Activated T-cell treated with anti-CD3 and anti-CD28 coated beads, Interleukin-2, amount 50 U/mL, for 72 hours (primary cell): Measurements from ENCODE around the gene SPON1. TPM values are rescaled to one million over a fixed set of nuclear protein-coding genes. Genes with fewer than 3 reads are reported as not detected.

ENCODE experiments used
- ATAC-seq, 2 donors: fragments of 150-1000 bp; cut with Tn5 transposase; replicated peaks in 1 of 2; 2 replicates each; pipeline ENCODE4 v1.10.0; 2021; ENCODE audit warnings: moderate library complexity in 2 of 2, mild to moderate bottlenecking in 1 of 2
- DNase-seq, 2 donors: peaks; one replicate each; pipeline ENCODE4 v3.0.0; 2021 to 2022; ENCODE audit warnings: mixed read lengths in 1 of 2
- H3K27ac Mint-ChIP-seq: one replicate; pipeline ENCODE4 v1.8.0; 2022; ENCODE audit warnings: mild to moderate bottlenecking, moderate library complexity, mixed read lengths
- H3K27me3 Mint-ChIP-seq: one replicate; pipeline ENCODE4 v1.8.0; 2022; ENCODE audit warnings: low read depth, mixed read lengths
- H3K36me3 Mint-ChIP-seq, 2 donors: one replicate each; pipeline ENCODE4 v1.8.0; 2022; ENCODE audit warnings: mixed read lengths in 2 of 2, mild to moderate bottlenecking in 1 of 2; ENCODE audit not compliant: insufficient read depth in 2 of 2
- H3K4me1 Mint-ChIP-seq: one replicate; pipeline ENCODE4 v1.8.0; 2022; ENCODE audit warnings: low read depth, mixed read lengths
- H3K4me3 Mint-ChIP-seq, 2 donors: one replicate each; pipeline ENCODE4 v1.8.0; 2022; ENCODE audit warnings: mild to moderate bottlenecking in 2 of 2, mixed read lengths in 2 of 2, moderate library complexity in 2 of 2
- H3K9me3 Mint-ChIP-seq, 2 donors: one replicate each; pipeline ENCODE4 v1.8.0; 2022; ENCODE audit warnings: mixed read lengths in 2 of 2
- total RNA-seq, 2 donors: library from RNA; stranded (reverse); gene quantifications; one replicate each; pipeline ENCODE4 v1.2.3, GENCODE V29; 2022

The SPON1 gene
- total RNA-seq, 2 donors from 2014 or later, result 0.12 to 0.16 TPM

DNA sequence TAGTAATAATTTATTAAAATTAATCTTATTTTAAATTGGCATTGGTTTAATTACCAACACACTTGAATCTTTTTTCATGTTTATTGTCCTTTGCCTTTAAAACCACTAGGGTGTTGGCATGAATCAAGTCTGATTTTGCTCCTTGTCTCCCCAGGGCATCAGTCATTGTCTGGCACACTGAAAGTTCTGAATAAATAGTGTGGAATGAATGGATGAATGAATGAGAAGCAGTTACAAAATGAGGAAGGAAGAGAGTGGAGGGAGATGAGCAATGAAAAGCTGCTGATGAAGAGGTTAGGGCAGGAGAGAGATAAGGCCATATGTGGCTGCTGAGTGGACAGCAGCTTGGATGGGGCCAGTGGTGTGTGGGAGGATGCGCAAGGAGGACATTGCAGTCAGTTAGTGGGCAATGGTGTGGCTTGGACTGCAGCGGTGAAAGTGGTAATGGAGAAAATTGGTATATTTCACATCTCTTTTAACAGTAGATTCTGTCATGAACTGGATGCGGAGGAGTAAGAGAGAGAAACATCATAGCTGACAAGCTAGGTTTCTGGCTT is 132.0 kb downstream of the SPON1 start:
- no peaks in the 10 kb centered on the region for H3K27me3 Mint-ChIP-seq
- ATAC-seq (no peak), DNase-seq (no peak)
- peaks cover 5% of the 10 kb centered on the region for H3K4me1 Mint-ChIP-seq
- H3K27ac Mint-ChIP-seq, result no peak overlapping the region
- no peak overlapping the region for H3K4me3 Mint-ChIP-seq
- no peaks in the 10 kb centered on the region for H3K9me3 Mint-ChIP-seq
- no peaks in the 10 kb centered on the region for H3K36me3 Mint-ChIP-seq

DNA sequence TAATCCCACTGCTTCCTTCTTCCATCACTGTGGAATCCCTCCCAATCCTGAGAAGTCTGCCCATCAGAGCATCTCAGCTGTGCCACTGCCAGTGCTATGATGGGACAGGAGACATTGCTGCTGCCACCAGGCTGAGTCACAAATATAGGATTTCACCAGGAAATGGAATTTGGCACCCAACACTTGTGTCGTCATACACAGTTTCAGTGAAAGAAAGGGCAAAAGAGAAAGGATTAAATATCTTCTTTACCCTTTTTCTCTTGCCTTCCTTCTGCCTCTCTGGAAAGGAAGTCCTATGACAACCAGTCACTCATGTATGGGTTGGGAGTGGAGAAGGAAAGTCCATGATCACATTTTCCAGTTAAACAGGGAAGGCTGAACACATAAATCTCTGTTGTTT is 133.4 kb downstream of the SPON1 start:
- H3K27me3 Mint-ChIP-seq, result no peaks in the 10 kb centered on the region
- H3K4me1 Mint-ChIP-seq, result peaks cover under 1% of the 10 kb centered on the region
- H3K27ac Mint-ChIP-seq, result no peak overlapping the region
- ATAC-seq (no peak), DNase-seq (no peak)
- H3K4me3 Mint-ChIP-seq, result no peak overlapping the region
- H3K36me3 Mint-ChIP-seq, result no peaks in the 10 kb centered on the region
- H3K9me3 Mint-ChIP-seq, result no peaks in the 10 kb centered on the region

- no peak overlapping the region for H3K4me3 Mint-ChIP-seq
- H3K36me3 Mint-ChIP-seq, result no peaks in the 10 kb centered on the region
- DNase-seq (no peak), ATAC-seq (no peak)
- no peaks in the 10 kb centered on the region for H3K9me3 Mint-ChIP-seq
- H3K4me1 Mint-ChIP-seq, result peaks cover 8% of the 10 kb centered on the region
- no peak overlapping the region for H3K27ac Mint-ChIP-seq
- no peaks in the 10 kb centered on the region for H3K27me3 Mint-ChIP-seq
Observed at GRCh38 chr11:14096606-14097005, 134.1 kb downstream of the SPON1 start.

- Mint-ChIP-seq H3K27me3 (no peaks in the 10 kb centered on the region), H3K27ac (peak overlapping the region; percentile 56), H3K4me3 (peak overlapping the region in 1 of 2 donors; percentile 23), H3K36me3 (no peaks in the 10 kb centered on the region), H3K9me3 (peaks cover 0 to 1% of the 10 kb centered on the region in 2 donors), H3K4me1 (peaks cover 24% of the 10 kb centered on the region)
- peak; percentile 44 to 57 for ATAC-seq
- no peak for DNase-seq
Observed at GRCh38 chr11:14101388-14101787, 138.9 kb downstream of the SPON1 start.

- Mint-ChIP-seq H3K4me3 (no peak overlapping the region), H3K36me3 (no peaks in the 10 kb centered on the region), H3K4me1 (peaks cover 24% of the 10 kb centered on the region), H3K27ac (no peak overlapping the region), H3K27me3 (no peaks in the 10 kb centered on the region), H3K9me3 (peaks cover 0 to 1% of the 10 kb centered on the region in 2 donors)
- no peak for ATAC-seq
- no peak for DNase-seq
Observed at GRCh38 chr11:14102766-14103165, 140.2 kb downstream of the SPON1 start.

DNA sequence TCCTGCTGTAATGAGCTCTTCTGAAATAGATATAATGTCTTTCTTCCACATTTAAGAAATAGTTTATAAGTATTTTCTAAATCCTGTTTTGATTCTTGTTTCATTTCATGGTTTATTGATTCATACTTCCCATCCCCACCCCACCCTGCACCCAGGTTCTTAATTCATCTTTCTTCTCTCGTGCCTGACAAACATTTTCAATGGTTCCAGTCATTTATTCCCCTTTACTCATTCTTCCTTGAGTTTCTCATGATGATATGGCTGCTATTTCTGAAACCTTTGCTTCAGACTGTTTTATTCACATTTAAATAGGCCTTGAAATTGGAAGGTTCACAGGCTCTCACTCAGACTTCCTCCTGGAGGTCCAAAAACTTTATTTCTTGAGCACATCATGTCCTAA is 142.9 kb downstream of the SPON1 start:
- no peaks in the 10 kb centered on the region for H3K27me3 Mint-ChIP-seq
- no peaks in the 10 kb centered on the region for H3K36me3 Mint-ChIP-seq
- H3K4me3 Mint-ChIP-seq, result no peak overlapping the region
- H3K9me3 Mint-ChIP-seq, result peaks cover 0 to 1% of the 10 kb centered on the region in 2 donors
- DNase-seq (no peak), ATAC-seq (no peak)
- H3K4me1 Mint-ChIP-seq, result peaks cover 24% of the 10 kb centered on the region
- no peak overlapping the region for H3K27ac Mint-ChIP-seq

DNA sequence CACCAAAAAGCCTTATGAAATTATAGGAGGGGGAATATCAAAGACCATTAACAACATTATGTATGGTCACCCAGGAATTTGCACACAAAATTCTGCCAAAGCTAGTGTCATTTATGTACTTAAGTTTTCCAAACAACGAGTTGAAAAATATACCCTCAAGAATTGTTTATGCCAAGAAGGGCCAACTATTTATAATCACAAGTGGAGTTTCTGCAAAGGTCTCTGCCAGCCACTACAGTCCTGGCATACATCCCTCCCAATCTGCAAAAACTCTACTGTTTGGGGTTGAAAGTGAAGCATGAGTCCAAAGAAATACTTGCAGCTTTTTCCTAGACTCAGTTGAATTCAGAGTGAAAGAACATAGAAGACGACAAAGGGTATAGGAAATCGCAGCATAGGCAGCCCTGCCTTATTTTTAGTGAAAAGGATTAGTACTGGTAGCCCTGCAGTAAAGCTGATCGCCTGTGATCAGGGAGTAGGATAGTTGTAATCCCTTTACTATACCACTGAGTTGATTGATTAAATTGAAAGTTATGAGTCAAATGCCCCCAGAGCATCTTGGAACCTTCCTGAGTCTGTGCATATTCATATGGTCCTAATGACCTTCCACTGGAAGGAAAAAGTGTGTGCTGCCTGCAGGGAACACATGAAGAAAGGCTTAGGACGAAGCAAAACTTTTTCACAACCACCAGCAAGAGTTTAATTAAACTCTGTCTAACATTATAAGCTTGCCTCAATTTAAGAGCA is 144.0 kb downstream of the SPON1 start:
- no peak overlapping the region for H3K4me3 Mint-ChIP-seq
- no peak for DNase-seq
- H3K4me1 Mint-ChIP-seq, result peaks cover 17% of the 10 kb centered on the region
- ATAC-seq, result no peak
- no peaks in the 10 kb centered on the region for H3K27me3 Mint-ChIP-seq
- H3K36me3 Mint-ChIP-seq, result no peaks in the 10 kb centered on the region
- H3K9me3 Mint-ChIP-seq, result peaks cover 0 to 1% of the 10 kb centered on the region in 2 donors
- no peak overlapping the region for H3K27ac Mint-ChIP-seq

- peaks cover 0 to 1% of the 10 kb centered on the region in 2 donors for H3K9me3 Mint-ChIP-seq
Observed at GRCh38 chr11:14107050-14107430, 144.5 kb downstream of the SPON1 start.

DNA sequence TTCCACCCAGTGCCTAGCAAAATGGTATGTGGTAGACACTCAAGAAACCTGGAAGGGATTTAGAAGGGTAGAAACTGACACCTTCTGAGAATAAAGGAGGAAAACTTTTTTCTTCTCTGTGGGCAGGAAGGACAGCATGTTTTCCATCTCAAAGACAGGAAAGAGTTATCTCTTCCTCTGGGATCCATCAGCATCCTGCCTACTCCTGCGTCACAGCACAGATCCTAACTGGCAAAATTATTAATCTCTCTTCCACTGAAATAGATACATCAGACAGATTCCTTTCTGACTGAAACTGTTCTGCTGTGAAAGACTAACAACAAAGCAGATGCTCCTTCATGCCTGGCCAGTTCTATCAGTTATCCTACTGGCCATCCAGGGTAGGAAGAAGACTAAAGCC is 147.2 kb downstream of the SPON1 start:
- H3K27ac Mint-ChIP-seq, result no peak overlapping the region
- DNase-seq, result no peak
- peaks cover 0 to 1% of the 10 kb centered on the region in 2 donors for H3K9me3 Mint-ChIP-seq
- no peak for ATAC-seq
- no peaks in the 10 kb centered on the region for H3K36me3 Mint-ChIP-seq
- no peaks in the 10 kb centered on the region for H3K27me3 Mint-ChIP-seq
- H3K4me3 Mint-ChIP-seq, result no peak overlapping the region
- peaks cover 16% of the 10 kb centered on the region for H3K4me1 Mint-ChIP-seq

More at GRCh38 chr11:14107050-14107430, 144.5 kb downstream of the SPON1 start:
- ATAC-seq (no peak), DNase-seq (no peak)
- Mint-ChIP-seq H3K36me3 (no peaks in the 10 kb centered on the region), H3K27ac (no peak overlapping the region), H3K27me3 (no peaks in the 10 kb centered on the region), H3K4me3 (no peak overlapping the region), H3K4me1 (peaks cover 11% of the 10 kb centered on the region)

GRCh38 chr11:14110629-14111028 is 148.1 kb downstream of the SPON1 start:
- DNase-seq (no peak), ATAC-seq (no peak)
- Mint-ChIP-seq H3K36me3 (no peaks in the 10 kb centered on the region), H3K4me1 (peaks cover 12% of the 10 kb centered on the region), H3K27me3 (no peaks in the 10 kb centered on the region), H3K27ac (no peak overlapping the region), H3K4me3 (no peak overlapping the region), H3K9me3 (no peaks in the 10 kb centered on the region)

DNA sequence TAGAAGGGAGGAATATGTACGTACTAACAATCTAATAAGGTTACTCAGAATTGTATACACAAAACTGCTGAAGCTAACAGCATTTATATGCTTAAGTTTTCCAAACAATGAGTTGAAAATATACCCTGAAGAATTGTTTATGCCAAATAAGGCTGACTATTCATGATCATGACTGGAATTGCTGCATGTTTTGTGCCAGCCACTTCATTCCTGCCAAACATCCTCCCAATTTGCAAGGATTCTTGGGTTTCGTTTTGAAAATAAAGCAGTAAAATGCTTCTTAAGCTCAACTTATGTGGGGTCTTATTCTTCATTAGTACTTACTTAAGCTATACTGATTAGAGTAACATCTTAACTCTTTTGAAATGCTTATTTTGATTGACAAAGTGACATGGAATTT is 149.0 kb downstream of the SPON1 start:
- H3K27ac Mint-ChIP-seq, result no peak overlapping the region
- H3K4me1 Mint-ChIP-seq, result peaks cover 9% of the 10 kb centered on the region
- ATAC-seq (no peak), DNase-seq (no peak)
- H3K9me3 Mint-ChIP-seq, result no peaks in the 10 kb centered on the region
- H3K36me3 Mint-ChIP-seq, result no peaks in the 10 kb centered on the region
- no peak overlapping the region for H3K4me3 Mint-ChIP-seq
- H3K27me3 Mint-ChIP-seq, result no peaks in the 10 kb centered on the region

- no peaks in the 10 kb centered on the region for H3K27me3 Mint-ChIP-seq
- no peak overlapping the region for H3K4me3 Mint-ChIP-seq
- H3K36me3 Mint-ChIP-seq, result no peaks in the 10 kb centered on the region
- H3K4me1 Mint-ChIP-seq, result peaks cover 9% of the 10 kb centered on the region
- no peak overlapping the region for H3K27ac Mint-ChIP-seq
- ATAC-seq (no peak), DNase-seq (no peak)
- no peaks in the 10 kb centered on the region for H3K9me3 Mint-ChIP-seq
Observed at GRCh38 chr11:14112721-14113120, 150.2 kb downstream of the SPON1 start.

DNA sequence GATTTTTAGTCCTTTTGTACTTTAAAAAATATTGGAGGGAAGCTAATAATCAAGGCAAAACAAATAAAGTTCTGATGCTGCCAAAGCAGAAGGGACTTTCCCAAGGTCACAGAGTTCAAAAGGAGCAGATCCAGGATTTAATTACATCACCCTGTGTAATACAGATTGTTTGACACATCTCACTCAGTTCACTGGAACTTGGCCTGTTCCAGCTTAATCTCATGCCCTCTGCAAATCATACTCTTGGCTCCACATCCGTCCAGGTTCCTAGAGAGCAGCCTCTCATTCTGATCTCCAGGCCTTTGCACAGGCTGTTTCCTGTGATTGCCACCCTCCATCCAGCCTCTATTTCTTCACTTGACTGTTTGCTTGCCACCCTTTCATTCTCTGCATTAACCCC is 151.7 kb downstream of the SPON1 start:
- ATAC-seq (no peak), DNase-seq (no peak)
- Mint-ChIP-seq H3K4me1 (peaks cover 16% of the 10 kb centered on the region), H3K27ac (no peak overlapping the region), H3K9me3 (no peaks in the 10 kb centered on the region), H3K4me3 (no peak overlapping the region), H3K36me3 (no peaks in the 10 kb centered on the region), H3K27me3 (no peaks in the 10 kb centered on the region)

GRCh38 chr11:14114786-14115185 is 152.3 kb downstream of the SPON1 start:
- DNase-seq, result no peak

More at GRCh38 chr11:14114786-14115185, 152.3 kb downstream of the SPON1 start:
- H3K4me3 Mint-ChIP-seq, result no peak overlapping the region
- no peak overlapping the region for H3K27ac Mint-ChIP-seq
- peaks cover 20% of the 10 kb centered on the region for H3K4me1 Mint-ChIP-seq
- H3K36me3 Mint-ChIP-seq, result no peaks in the 10 kb centered on the region
- H3K27me3 Mint-ChIP-seq, result no peaks in the 10 kb centered on the region
- no peak for ATAC-seq
- no peaks in the 10 kb centered on the region for H3K9me3 Mint-ChIP-seq
